Breast epithelium (tissue), 4 donors: Measurements from ENCODE around the gene C3. TPM values are rescaled to one million over a fixed set of nuclear protein-coding genes. Genes with fewer than 3 reads are reported as not detected.

Experiments used
- DNase-seq, 2 donors: peaks; one replicate each; pipeline ENCODE4 v3.0.0-alpha.2; 2019; ENCODE audit warnings: low spot score in 2 of 2
- H3K27ac ChIP-seq, 2 donors: fragments of 200-600 bp; sonication (generic) in 1 of 2; one replicate each; pipeline ENCODE4 v1.5.1; 2016 to 2019; ENCODE audit warnings: mild to moderate bottlenecking in 1 of 2
- H3K27me3 ChIP-seq, 2 donors: fragments of 200-600 bp; sonication (generic) in 1 of 2; one replicate each; pipeline versions ENCODE4 v1.5.1 to v1.6.0; 2017 to 2019; ENCODE audit warnings: control low read depth in 1 of 2, mild to moderate bottlenecking in 1 of 2
- H3K36me3 ChIP-seq: fragments of 200-600 bp; one replicate; pipeline ENCODE4 v1.5.1; 2019
- H3K4me1 ChIP-seq, 2 donors: fragments of 200-600 bp; sonication (generic); one replicate each; pipeline ENCODE4 v1.5.1; 2016 to 2019; ENCODE audit warnings: control low read depth in 1 of 2
- H3K4me3 ChIP-seq, 3 donors: fragments of 200-600 bp; sonication (generic); 1 replicate in 2 of 3; 2 replicates in 1 of 3; pipeline ENCODE4 v1.5.1; 2016 to 2019; ENCODE audit warnings: mild to moderate bottlenecking in 3 of 3, moderate library complexity in 2 of 3
- H3K9me3 ChIP-seq, 2 donors: fragments of 200-600 bp; sonication (generic) in 1 of 2; one replicate each; pipeline ENCODE4 v1.5.1; 2016 to 2019; ENCODE audit warnings: control low read depth in 1 of 2
- CTCF ChIP-seq, 3 donors: fragments of 450-650 bp; IDR thresholded peaks; one replicate each; pipeline ENCODE4 v1.5.1; 2016 to 2017; ENCODE audit warnings: antibody characterized with exemption in 3 of 3, mild to moderate bottlenecking in 3 of 3, moderate library complexity in 3 of 3
- POLR2A ChIP-seq: fragments of 450-650 bp; IDR thresholded peaks from one replicate; pipeline ENCODE4 v1.6.1; 2016; ENCODE audit warnings: antibody characterized with exemption, mild to moderate bottlenecking, moderate library complexity
- POLR2AphosphoS5 ChIP-seq, 3 donors: sonication (generic); formaldehyde crosslinking; IDR thresholded peaks; one replicate each; pipeline ENCODE4 v1.6.1; 2017; ENCODE audit warnings: antibody characterized with exemption in 3 of 3
- intact Hi-C: fragments of 100-400 bp; cut with DNase I; formaldehyde crosslinking; loops from one replicate; pipeline ENCODE4 v1.15.1; 2023; ENCODE audit warnings: low total_unique reads
- total RNA-seq, 3 donors: library from RNA; depleted of rRNA; stranded (reverse); fragments of >200 nt; gene quantifications; one replicate each; pipeline ENCODE4 v1.1.0, GENCODE V29; 2016

C3 gene
- total RNA-seq, 3 donors from 2014 or later, result 856 to 1,298 (median 1,115) TPM

GRCh38 chr19:6708346-6708745 lies 12.1 kb downstream of the C3 start:
- DNase-seq, result no peak
- Histone ChIP-seq H3K27me3 (peaks cover 0 to 6% of the 10 kb centered on the region in 2 donors), H3K36me3 (no peaks in the 10 kb centered on the region), H3K4me3 (no peak overlapping the region), H3K4me1 (no peaks in the 10 kb centered on the region), H3K27ac (no peak overlapping the region), H3K9me3 (no peaks in the 10 kb centered on the region)
- TF ChIP-seq POLR2A (no peak), POLR2AphosphoS5 (IDR thresholded peaks at IDR 0.05) (no peak), CTCF (IDR thresholded peaks at IDR 0.05) (no peak)
- intact Hi-C loops, result no loop called here

DNA sequence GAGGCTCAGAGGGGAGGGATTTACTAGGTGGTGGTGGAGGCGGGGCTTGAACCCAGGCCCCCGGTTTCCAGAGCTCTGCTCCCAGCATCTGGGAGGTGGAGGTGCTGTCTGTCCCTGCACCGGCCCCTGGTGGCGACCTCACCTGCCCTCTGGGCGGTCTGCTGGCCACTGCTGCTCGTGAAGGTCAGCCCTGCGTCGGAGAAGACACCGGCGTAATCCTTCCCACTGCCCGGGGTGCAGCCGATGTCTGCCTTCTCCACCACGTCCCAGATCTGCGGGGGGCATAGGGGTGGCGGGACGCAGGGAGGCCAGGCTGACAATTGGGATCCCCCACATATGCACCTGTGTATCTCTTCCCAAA lies 12.8 kb downstream of the C3 start:
- Histone ChIP-seq H3K27me3 (peaks cover 0 to 6% of the 10 kb centered on the region in 2 donors), H3K36me3 (no peaks in the 10 kb centered on the region), H3K4me3 (no peak overlapping the region), H3K27ac (no peak overlapping the region), H3K9me3 (no peaks in the 10 kb centered on the region), H3K4me1 (no peaks in the 10 kb centered on the region)
- DNase-seq, result no peak
- TF ChIP-seq CTCF (IDR thresholded peaks at IDR 0.05) (no peak), POLR2AphosphoS5 (IDR thresholded peaks at IDR 0.05) (no peak), POLR2A (no peak)
- intact Hi-C loops, result no loop called here

GRCh38 chr19:6707011-6707657 lies 13.3 kb downstream of the C3 start:
- no peaks in the 10 kb centered on the region for H3K9me3 ChIP-seq
- H3K27ac ChIP-seq, result no peak overlapping the region
- intact Hi-C loops, result no loop called here
- peaks cover 0 to 6% of the 10 kb centered on the region in 2 donors for H3K27me3 ChIP-seq
- no peak overlapping the region for H3K4me3 ChIP-seq
- no peaks in the 10 kb centered on the region for H3K4me1 ChIP-seq
- DNase-seq, result no peak
- no peak for TF ChIP-seq POLR2A
- no peaks in the 10 kb centered on the region for H3K36me3 ChIP-seq

DNA sequence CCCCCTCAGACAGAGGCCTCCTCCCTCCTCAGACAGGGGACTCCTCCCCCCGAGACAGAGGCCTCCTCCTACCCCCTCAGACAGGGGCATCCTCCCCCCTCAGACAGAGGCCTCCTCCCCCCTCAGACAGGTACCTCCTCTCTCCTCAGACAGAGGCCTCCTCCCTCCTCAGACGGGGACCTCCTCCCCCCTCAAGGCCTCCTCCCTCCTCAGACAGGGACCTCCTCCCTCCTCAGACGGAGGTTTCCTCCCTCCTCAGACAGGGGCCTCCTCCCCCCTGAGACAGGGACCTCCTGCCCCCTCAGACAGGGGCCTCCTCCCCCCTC lies 13.9 kb downstream of the C3 start:
- intact Hi-C loops, result no loop called here
- TF ChIP-seq POLR2A (no peak), POLR2AphosphoS5 (IDR thresholded peaks at IDR 0.05) (no peak), CTCF (IDR thresholded peaks at IDR 0.05) (no peak)
- Histone ChIP-seq H3K4me3 (no peak overlapping the region), H3K27me3 (peaks cover 0 to 6% of the 10 kb centered on the region in 2 donors), H3K36me3 (no peaks in the 10 kb centered on the region), H3K9me3 (no peaks in the 10 kb centered on the region), H3K27ac (no peak overlapping the region), H3K4me1 (no peaks in the 10 kb centered on the region)
- DNase-seq, result no peak

DNA sequence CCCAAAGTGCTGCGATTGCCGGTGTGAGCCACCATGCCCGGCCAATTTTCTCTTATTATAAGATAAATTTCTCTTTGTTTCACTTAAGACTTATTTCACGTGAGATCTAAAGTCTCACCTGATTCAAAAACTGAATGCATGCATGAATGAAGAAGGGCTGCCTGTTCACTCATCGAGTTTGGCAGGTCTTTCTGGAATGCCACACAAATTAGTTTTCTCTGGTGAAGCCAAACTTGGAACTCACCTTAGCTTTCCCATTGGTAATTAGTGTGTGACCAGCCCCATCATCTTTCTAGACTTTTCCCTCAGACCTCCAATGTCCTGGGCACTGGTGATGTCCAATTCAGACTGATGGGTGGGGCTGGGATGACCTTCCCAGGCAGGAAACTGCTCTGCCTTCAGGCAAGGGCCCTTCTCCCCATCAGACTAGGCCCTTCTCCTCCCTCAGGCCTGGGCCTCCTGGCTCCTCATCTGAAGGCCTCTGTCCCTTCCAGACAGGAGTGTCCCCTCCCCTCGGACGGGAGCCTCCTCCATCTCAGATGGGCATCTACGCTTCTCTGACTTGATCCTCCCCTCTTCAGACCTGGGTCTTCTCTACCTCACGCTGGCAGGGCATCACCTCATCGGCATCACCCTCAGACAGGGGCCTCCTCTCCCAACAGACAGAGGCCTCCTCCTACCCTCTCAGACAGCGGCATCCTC lies 14.4 kb downstream of the C3 start:
- H3K4me1 ChIP-seq, result no peaks in the 10 kb centered on the region
- no peak for DNase-seq
- peaks cover 0 to 6% of the 10 kb centered on the region in 2 donors for H3K27me3 ChIP-seq
- H3K9me3 ChIP-seq, result no peaks in the 10 kb centered on the region
- no peak for TF ChIP-seq POLR2AphosphoS5 (IDR thresholded peaks at IDR 0.05)
- H3K36me3 ChIP-seq, result no peaks in the 10 kb centered on the region
- no peak overlapping the region for H3K27ac ChIP-seq
- intact Hi-C loops, result no loop called here
- no peak overlapping the region for H3K4me3 ChIP-seq

- DNase-seq, result no peak
- intact Hi-C loops, result no loop called here
- Histone ChIP-seq H3K9me3 (no peaks in the 10 kb centered on the region), H3K36me3 (no peaks in the 10 kb centered on the region), H3K4me3 (no peak overlapping the region), H3K4me1 (no peaks in the 10 kb centered on the region), H3K27ac (no peak overlapping the region), H3K27me3 (no peaks in the 10 kb centered on the region)
- TF ChIP-seq POLR2A (no peak), POLR2AphosphoS5 (IDR thresholded peaks at IDR 0.05) (no peak), CTCF (IDR thresholded peaks at IDR 0.05) (no peak)
Measured at GRCh38 chr19:6700586-6701316, 19.7 kb downstream of the C3 start.
